SU-DHL-6 (cell line): Measurements from ENCODE around the gene FBN1.

Experiments used
- H2AFZ ChIP-seq: fragments of 200-600 bp; sonication (generic); 2 replicates; pipeline ENCODE4 v1.6.1; 2014; ENCODE audit warnings: low read depth, mild to moderate bottlenecking, moderate library complexity, mixed read lengths, antibody characterized with exemption, low read length; ENCODE audit not compliant: severe bottlenecking
- H3F3A ChIP-seq: fragments of 200-600 bp; shearing (Covaris generic); 2 replicates; pipeline ENCODE4 v1.6.0; 2016; ENCODE audit warnings: antibody characterized with exemption, mild to moderate bottlenecking; ENCODE audit not compliant: insufficient read depth
- H3K27ac ChIP-seq: fragments of 200-600 bp; sonication (generic); 2 replicates; pipeline ENCODE4 v1.5.1; 2016; ENCODE audit warnings: low read depth, mild to moderate bottlenecking, low read length, moderate library complexity, mixed read lengths
- H3K27me3 ChIP-seq: fragments of 200-600 bp; sonication (generic), shearing (Covaris generic); 2 replicates; pipeline ENCODE4 v1.6.0; 2014; ENCODE audit warnings: mild to moderate bottlenecking, low read length
- H3K36me3 ChIP-seq: fragments of 200-600 bp; sonication (generic); 2 replicates; pipeline ENCODE4 v1.6.1; 2014; ENCODE audit warnings: mild to moderate bottlenecking, low read length, mixed read lengths
- H3K4me2 ChIP-seq: fragments of 300-600, 200-600 bp; shearing (Covaris generic), sonication (generic); 2 replicates; pipeline ENCODE4 v1.6.0; 2014; ENCODE audit warnings: low read length, low read depth, mild to moderate bottlenecking; ENCODE audit not compliant: poor library complexity, severe bottlenecking
- H3K4me3 ChIP-seq: fragments of 200-600 bp; sonication (generic); 2 replicates; pipeline ENCODE4 v1.5.1; 2014; ENCODE audit warnings: antibody characterized with exemption, low read length, mild to moderate bottlenecking, mixed read lengths; ENCODE audit not compliant: insufficient read depth, poor library complexity, severe bottlenecking
- H3K79me2 ChIP-seq: fragments of 200-600 bp; sonication (generic); 2 replicates; pipeline ENCODE4 v1.6.1; 2014; ENCODE audit warnings: mild to moderate bottlenecking, low read length, moderate library complexity; ENCODE audit not compliant: insufficient read depth
- H3K9ac ChIP-seq: fragments of 200-600 bp; sonication (generic); 2 replicates; pipeline ENCODE4 v1.7.0; 2014; ENCODE audit warnings: mild to moderate bottlenecking, low read length
- H3K9me2 ChIP-seq: fragments of 200-600 bp; sonication (generic); replicated peaks from 2 replicates; pipeline ENCODE4 v1.6.1; 2014; ENCODE audit warnings: low read length; ENCODE audit not compliant: insufficient read depth
- H3K9me3 ChIP-seq: fragments of 200-600 bp; sonication (generic); 2 replicates; pipeline ENCODE4 v1.6.1; 2014; ENCODE audit warnings: low read length, mixed read lengths; ENCODE audit not compliant: insufficient read depth
- H4K20me1 ChIP-seq: fragments of 200-600 bp; sonication (generic); 2 replicates; pipeline ENCODE4 v1.6.1; 2014; ENCODE audit warnings: low read depth, mild to moderate bottlenecking, antibody characterized with exemption, low read length, moderate library complexity, mixed read lengths
- CTCF ChIP-seq: fragments of 200-600 bp; sonication (generic); IDR thresholded peaks from one replicate; pipeline ENCODE4 v1.5.1; 2017; ENCODE audit warnings: antibody characterized with exemption, mild to moderate bottlenecking, low read length, moderate library complexity; ENCODE audit not compliant: insufficient read depth, poor library complexity, severe bottlenecking
- EZH2phosphoT487 ChIP-seq: fragments of 200-600 bp; sonication (generic), shearing (Covaris generic); conservative IDR thresholded peaks from 2 replicates; pipeline ENCODE4 v1.6.1; 2018; ENCODE audit warnings: mild to moderate bottlenecking, antibody characterized with exemption, low read length, moderate library complexity, mixed read lengths

FBN1 gene

DNA sequence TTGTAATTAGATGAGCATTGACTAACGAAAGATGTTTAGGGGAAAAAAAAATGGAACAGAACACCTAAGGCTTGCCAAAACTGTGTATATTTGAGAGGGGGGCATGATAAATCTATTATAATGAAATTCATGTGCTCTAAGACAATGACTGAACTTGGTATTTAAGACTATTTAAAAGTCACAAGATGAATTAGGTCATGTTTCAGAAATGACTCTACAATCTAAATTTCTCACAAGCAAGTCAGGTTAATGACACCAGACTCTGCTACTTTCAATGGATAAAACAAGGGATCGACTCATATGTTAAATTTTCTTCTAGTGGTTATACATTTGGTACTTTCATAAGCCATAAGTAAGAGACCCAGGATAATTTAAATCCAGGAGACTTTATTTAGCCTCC lies 235.9 kb downstream of the FBN1 start:
- Histone ChIP-seq H3K9me3 (no peaks in the 10 kb centered on the region), H3F3A (no peaks in the 10 kb centered on the region), H3K36me3 (no peaks in the 10 kb centered on the region), H4K20me1 (no peaks in the 10 kb centered on the region), H3K4me3 (no peak overlapping the region), H3K4me2 (no peak overlapping the region), H3K9me2 (no peaks in the 10 kb centered on the region), H3K27me3 (no peaks in the 10 kb centered on the region), H3K79me2 (no peaks in the 10 kb centered on the region), H2AFZ (no peak overlapping the region), H3K9ac (no peak overlapping the region), H3K27ac (no peak overlapping the region)
- no peak for TF ChIP-seq EZH2phosphoT487

GRCh38 chr15:48408327-48408726 lies 237.2 kb downstream of the FBN1 start:
- H3K27ac ChIP-seq: no peak overlapping the region
- H3K9me3 ChIP-seq: no peaks in the 10 kb centered on the region
- no peaks in the 10 kb centered on the region for H3K27me3 ChIP-seq
- H3K9ac ChIP-seq: no peak overlapping the region
- no peaks in the 10 kb centered on the region for H3K79me2 ChIP-seq
- H3K9me2 ChIP-seq: no peaks in the 10 kb centered on the region
- no peak overlapping the region for H3K4me2 ChIP-seq
- no peak overlapping the region for H3K4me3 ChIP-seq
- no peaks in the 10 kb centered on the region for H4K20me1 ChIP-seq
- no peak for TF ChIP-seq EZH2phosphoT487
- TF ChIP-seq CTCF: no peak
- no peaks in the 10 kb centered on the region for H3F3A ChIP-seq
- H2AFZ ChIP-seq: no peak overlapping the region
- H3K36me3 ChIP-seq: no peaks in the 10 kb centered on the region

GRCh38 chr15:48407646-48408045 lies 237.9 kb downstream of the FBN1 start:
- TF ChIP-seq CTCF: no peak
- TF ChIP-seq EZH2phosphoT487: no peak
- Histone ChIP-seq H3K27ac (no peak overlapping the region), H3K36me3 (no peaks in the 10 kb centered on the region)

GRCh38 chr15:48406911-48407310 lies 238.6 kb downstream of the FBN1 start:
- H3K27ac ChIP-seq: no peak overlapping the region
- no peaks in the 10 kb centered on the region for H3K79me2 ChIP-seq
- no peaks in the 10 kb centered on the region for H3F3A ChIP-seq
- no peak overlapping the region for H3K9ac ChIP-seq
- TF ChIP-seq CTCF (no peak), EZH2phosphoT487 (no peak)
- H3K9me2 ChIP-seq: no peaks in the 10 kb centered on the region
- H3K4me2 ChIP-seq: no peak overlapping the region
- no peaks in the 10 kb centered on the region for H4K20me1 ChIP-seq
- no peaks in the 10 kb centered on the region for H3K27me3 ChIP-seq
- no peak overlapping the region for H3K4me3 ChIP-seq
- no peaks in the 10 kb centered on the region for H3K9me3 ChIP-seq
- H3K36me3 ChIP-seq: no peaks in the 10 kb centered on the region
- H2AFZ ChIP-seq: no peak overlapping the region

More at GRCh38 chr15:48407646-48408045, 237.9 kb downstream of the FBN1 start:
- Histone ChIP-seq H3K79me2 (no peaks in the 10 kb centered on the region), H3K4me3 (no peak overlapping the region), H4K20me1 (no peaks in the 10 kb centered on the region), H3K4me2 (no peak overlapping the region), H3K9me2 (no peaks in the 10 kb centered on the region), H3K9me3 (no peaks in the 10 kb centered on the region), H3K27me3 (no peaks in the 10 kb centered on the region), H2AFZ (no peak overlapping the region), H3K9ac (no peak overlapping the region), H3F3A (no peaks in the 10 kb centered on the region)
